ENCODE results near the gene NRXN3.

Gene NRXN3

DNA sequence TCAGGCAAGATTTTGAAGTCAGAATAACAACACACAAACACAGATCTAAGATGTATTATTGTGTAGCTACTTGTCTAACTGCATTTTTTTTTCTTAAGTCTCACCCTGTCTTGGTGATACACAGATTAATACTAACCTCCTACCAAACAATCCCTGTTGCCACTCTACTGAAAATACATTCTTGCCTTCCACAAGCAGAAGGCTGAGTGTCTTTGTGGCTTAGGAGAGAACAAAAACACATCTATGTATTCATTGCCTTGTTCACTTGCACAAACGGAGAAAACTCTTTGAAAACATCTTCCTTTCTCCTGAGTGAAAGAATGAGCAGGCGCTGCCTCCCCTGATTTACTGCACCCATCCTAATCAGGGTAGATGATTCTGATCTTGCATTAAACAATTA lies 1398.9 kb downstream of the NRXN3 start:
- no peak overlapping the region for H3K4me3 ChIP-seq (ENCODE audit: low read depth, low read length)
- TF ChIP-seq CTCF (IDR thresholded peaks at IDR 0.05; ENCODE audit: low read depth, low read length, missing control alignments), result no peak
- no peak for DNase-seq (ENCODE audit: low read depth)

GRCh38 chr14:79570648-79571047 lies 1400.5 kb downstream of the NRXN3 start:
- DNase-seq (ENCODE audit: low read depth), result no peak
- no peak overlapping the region for H3K4me3 ChIP-seq (ENCODE audit: low read depth, low read length)
- TF ChIP-seq CTCF (IDR thresholded peaks at IDR 0.05; ENCODE audit: low read depth, low read length, missing control alignments), result no peak

DNA sequence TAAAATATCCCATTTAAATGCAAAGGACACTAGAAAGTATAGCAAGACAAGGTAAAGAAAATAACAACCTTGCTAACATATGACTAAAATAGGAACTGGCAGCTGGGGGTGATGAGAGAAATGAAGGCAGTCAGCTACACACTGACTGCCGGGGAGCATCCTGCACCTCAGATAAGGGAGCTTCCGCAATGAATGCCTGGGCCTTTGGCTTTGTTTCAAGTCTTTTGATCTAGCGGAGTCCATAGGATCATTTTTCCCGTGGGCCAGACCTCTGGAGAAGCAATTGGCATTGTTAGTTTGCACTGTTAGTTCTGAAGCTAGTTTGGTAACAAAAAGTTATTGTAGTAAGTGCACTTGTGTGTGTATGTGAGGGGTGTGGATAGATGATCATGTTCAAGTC lies 1401.2 kb downstream of the NRXN3 start:
- no peak for DNase-seq (ENCODE audit: low read depth)
- TF ChIP-seq CTCF (IDR thresholded peaks at IDR 0.05; ENCODE audit: low read depth, low read length, missing control alignments), result no peak
- no peak overlapping the region for H3K4me3 ChIP-seq (ENCODE audit: low read depth, low read length)

DNA sequence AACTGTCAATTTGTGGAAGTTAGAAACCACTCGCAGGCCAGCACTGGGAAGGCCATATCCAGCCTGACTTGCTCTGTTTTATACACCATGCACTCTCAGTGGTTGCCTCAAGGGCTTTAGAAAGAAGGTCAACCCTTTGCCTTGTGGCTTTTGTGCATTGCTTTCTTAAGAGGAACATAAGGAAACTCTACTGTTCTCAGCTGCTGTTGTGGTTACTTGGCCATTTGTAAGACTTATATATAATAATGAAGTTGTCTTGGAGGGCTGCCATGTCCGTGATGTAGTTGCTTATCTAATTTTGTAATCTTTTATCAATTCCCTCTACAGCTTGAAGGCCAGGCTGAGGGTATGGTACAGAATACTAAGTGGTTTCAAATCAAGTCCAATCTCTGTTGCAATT lies 1403.3 kb downstream of the NRXN3 start:
- TF ChIP-seq CTCF (IDR thresholded peaks at IDR 0.05; ENCODE audit: low read depth, low read length, missing control alignments), result no peak
- no peak overlapping the region for H3K4me3 ChIP-seq (ENCODE audit: low read depth, low read length)
- DNase-seq (ENCODE audit: low read depth), result no peak

- H3K4me3 ChIP-seq (ENCODE audit: low read depth, low read length), result no peak overlapping the region
- no peak for TF ChIP-seq CTCF (IDR thresholded peaks at IDR 0.05; ENCODE audit: low read depth, low read length, missing control alignments)
- DNase-seq (ENCODE audit: low read depth), result no peak
Measured at GRCh38 chr14:79575032-79575431, 1404.9 kb downstream of the NRXN3 start.

DNA sequence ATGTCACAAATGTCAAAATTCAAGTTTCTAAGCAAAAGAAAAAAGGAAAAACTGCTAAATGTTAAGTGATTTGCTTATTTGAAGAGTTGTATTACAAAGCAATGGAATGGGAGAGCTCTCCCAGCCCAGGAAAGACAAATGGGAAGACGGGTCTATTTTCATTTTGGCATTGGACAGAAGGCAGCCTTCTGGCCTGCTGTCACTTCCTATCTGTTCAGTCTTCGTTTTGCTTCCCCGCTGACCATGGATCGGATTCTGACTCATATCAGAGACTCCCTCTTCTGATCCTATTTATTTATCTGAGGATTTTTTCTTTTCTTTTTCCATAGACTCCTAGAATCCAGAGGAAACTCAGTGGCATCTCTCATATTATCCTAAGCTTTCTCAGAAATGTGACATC lies 1406.3 kb downstream of the NRXN3 start:
- DNase-seq (ENCODE audit: low read depth), result no peak
- TF ChIP-seq CTCF (IDR thresholded peaks at IDR 0.05; ENCODE audit: low read depth, low read length, missing control alignments), result no peak
- no peak overlapping the region for H3K4me3 ChIP-seq (ENCODE audit: low read depth, low read length)

GRCh38 chr14:79578470-79578869 lies 1408.3 kb downstream of the NRXN3 start:
- no peak for TF ChIP-seq CTCF (IDR thresholded peaks at IDR 0.05; ENCODE audit: low read depth, low read length, missing control alignments)
- DNase-seq (ENCODE audit: low read depth), result no peak
- no peak overlapping the region for H3K4me3 ChIP-seq (ENCODE audit: low read depth, low read length)
